ENCODE data around the gene SPATS1. TPM values are rescaled to one million over a fixed set of nuclear protein-coding genes. Genes with fewer than 3 reads are reported as not detected.

The SPATS1 gene
- total and polyA plus RNA-seq, 2 experiments from 2014 or later = not detected

DNA sequence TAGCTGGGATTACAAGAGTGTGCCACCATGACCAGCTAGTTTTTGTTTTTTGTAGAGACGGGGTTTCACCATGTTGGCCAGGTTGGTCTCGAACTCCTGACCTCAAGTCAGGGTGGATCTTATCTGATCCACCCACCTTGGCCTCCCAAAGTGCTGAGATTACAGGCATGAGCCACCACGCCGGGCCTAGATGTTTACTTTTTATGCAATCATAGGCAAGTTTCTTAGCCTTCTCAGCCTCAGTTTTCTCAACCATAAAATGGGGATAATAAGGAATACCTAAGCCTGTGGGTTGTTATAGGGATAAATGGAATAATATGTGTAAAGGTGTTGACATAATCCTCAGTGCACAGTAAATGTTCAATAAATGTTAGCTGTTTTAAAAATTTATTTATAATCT is 9.8 kb downstream of the SPATS1 start:
- no peak for DNase-seq (ENCODE audit: low read depth in 1 of 2, low spot score in 1 of 2)
- Histone ChIP-seq H3K9me3 (ENCODE audit: low read depth) (no peaks in the 10 kb centered on the region), H3K27me3 (no peaks in the 10 kb centered on the region), H3K4me1 (ENCODE audit: low read depth) (no peaks in the 10 kb centered on the region), H3K36me3 (no peaks in the 10 kb centered on the region), H3K27ac (no peak overlapping the region), H3K4me3 (no peak overlapping the region)
- TF ChIP-seq, protein P1, sequence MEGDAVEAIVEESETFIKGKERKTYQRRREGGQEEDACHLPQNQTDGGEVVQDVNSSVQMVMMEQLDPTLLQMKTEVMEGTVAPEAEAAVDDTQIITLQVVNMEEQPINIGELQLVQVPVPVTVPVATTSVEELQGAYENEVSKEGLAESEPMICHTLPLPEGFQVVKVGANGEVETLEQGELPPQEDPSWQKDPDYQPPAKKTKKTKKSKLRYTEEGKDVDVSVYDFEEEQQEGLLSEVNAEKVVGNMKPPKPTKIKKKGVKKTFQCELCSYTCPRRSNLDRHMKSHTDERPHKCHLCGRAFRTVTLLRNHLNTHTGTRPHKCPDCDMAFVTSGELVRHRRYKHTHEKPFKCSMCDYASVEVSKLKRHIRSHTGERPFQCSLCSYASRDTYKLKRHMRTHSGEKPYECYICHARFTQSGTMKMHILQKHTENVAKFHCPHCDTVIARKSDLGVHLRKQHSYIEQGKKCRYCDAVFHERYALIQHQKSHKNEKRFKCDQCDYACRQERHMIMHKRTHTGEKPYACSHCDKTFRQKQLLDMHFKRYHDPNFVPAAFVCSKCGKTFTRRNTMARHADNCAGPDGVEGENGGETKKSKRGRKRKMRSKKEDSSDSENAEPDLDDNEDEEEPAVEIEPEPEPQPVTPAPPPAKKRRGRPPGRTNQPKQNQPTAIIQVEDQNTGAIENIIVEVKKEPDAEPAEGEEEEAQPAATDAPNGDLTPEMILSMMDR (IDR thresholded peaks at IDR 0.05; ENCODE audit: low read depth, low read length) = no peak

DNA sequence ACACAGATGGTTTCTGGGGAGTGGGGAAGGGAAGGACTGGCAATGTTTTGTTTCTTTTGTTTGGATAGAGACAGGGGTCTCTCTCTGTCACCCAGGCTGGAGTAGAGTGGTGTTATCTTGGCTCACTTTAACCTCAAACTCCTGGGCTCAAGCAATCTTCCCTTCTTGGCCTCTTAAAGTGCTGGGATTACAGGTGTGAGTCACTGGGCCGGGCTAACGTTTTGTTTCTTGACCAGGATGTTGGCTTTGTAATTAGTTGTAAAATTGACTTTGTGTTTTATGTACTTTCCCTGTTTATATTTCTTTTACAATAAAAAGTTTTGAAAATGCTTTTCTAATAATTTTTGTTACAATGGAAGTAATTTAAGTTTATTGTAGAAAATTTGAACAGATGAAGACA is 10.9 kb downstream of the SPATS1 start:
- H3K27ac ChIP-seq = no peak overlapping the region
- DNase-seq (ENCODE audit: low read depth in 1 of 2, low spot score in 1 of 2) = no peak
- no peaks in the 10 kb centered on the region for H3K27me3 ChIP-seq
- H3K9me3 ChIP-seq (ENCODE audit: low read depth) = no peaks in the 10 kb centered on the region
- no peak overlapping the region for H3K4me3 ChIP-seq
- TF ChIP-seq, protein P1 (IDR thresholded peaks at IDR 0.05; ENCODE audit: low read depth, low read length) = no peak
- no peaks in the 10 kb centered on the region for H3K36me3 ChIP-seq
- H3K4me1 ChIP-seq (ENCODE audit: low read depth) = no peaks in the 10 kb centered on the region

DNA sequence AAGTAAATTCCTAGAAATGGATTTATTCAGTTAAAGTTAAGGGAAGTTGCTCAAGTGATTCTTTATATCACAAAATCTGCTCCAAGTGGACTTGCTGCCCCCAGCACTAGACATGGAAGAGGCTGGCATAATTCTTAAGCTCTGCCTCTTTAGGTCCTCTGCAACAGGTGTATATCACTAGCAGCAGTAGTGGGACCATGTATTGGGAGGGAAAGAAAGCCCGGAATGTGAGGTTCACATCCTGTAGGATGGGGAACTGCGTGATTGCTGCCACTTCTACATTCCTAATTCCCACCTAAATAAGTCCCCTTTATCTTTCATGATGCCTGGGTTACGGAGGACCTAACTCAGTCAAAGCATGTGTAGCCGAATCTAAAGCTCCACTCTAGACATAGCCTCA is 13.2 kb downstream of the SPATS1 start:
- TF ChIP-seq, protein P1 (IDR thresholded peaks at IDR 0.05; ENCODE audit: low read depth, low read length) = no peak
- no peaks in the 10 kb centered on the region for H3K9me3 ChIP-seq (ENCODE audit: low read depth)
- no peaks in the 10 kb centered on the region for H3K27me3 ChIP-seq
- H3K4me3 ChIP-seq = no peak overlapping the region
- H3K36me3 ChIP-seq = no peaks in the 10 kb centered on the region
- no peak for DNase-seq (ENCODE audit: low read depth in 1 of 2, low spot score in 1 of 2)
- no peaks in the 10 kb centered on the region for H3K4me1 ChIP-seq (ENCODE audit: low read depth)
- no peak overlapping the region for H3K27ac ChIP-seq

DNA sequence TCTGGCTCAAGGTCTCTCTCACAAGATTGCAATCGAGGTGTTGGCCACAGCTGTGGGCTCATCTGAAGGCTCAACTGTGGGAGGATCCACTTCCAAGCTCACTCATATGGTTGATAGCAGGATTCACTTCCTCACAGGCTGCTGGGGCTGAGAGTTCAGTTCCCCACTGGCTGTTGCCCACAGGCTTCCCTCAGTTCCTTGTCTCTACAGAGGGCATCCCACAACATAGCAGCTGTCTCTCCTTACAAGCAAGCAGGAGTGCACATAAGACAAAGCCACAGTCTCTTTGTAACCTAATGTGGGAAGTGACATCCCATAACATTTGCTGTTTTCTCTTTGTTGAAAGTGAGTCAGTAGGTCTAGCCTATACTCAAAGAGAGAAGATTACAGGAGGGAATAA is 14.0 kb downstream of the SPATS1 start:
- H3K4me1 ChIP-seq (ENCODE audit: low read depth) = no peaks in the 10 kb centered on the region
- H3K36me3 ChIP-seq = no peaks in the 10 kb centered on the region
- H3K9me3 ChIP-seq (ENCODE audit: low read depth) = no peaks in the 10 kb centered on the region
- no peak overlapping the region for H3K27ac ChIP-seq
- no peak overlapping the region for H3K4me3 ChIP-seq
- DNase-seq (ENCODE audit: low read depth in 1 of 2, low spot score in 1 of 2) = no peak
- TF ChIP-seq, protein P1 (IDR thresholded peaks at IDR 0.05; ENCODE audit: low read depth, low read length) = no peak
- H3K27me3 ChIP-seq = no peaks in the 10 kb centered on the region

DNA sequence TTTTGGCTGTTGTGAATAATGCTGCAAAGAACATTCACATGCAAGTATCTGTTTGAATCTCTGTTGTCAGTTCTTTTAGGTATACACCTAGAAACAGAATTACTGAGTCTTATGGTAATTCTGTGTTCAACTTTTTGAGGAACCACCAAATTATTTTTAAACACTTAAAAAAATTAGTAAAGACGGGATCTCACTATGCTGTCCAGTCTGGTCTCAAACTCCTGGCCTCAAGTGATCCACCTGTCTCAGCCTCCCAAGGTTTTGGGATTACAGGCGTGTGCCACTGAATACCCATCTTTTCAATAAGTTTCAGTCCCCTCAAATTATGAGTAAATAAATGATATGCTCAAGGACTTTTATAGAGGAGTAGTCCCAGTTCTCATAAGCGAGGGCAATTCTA is 17.5 kb downstream of the SPATS1 start:
- no peak for DNase-seq (ENCODE audit: low read depth in 1 of 2, low spot score in 1 of 2)
- Histone ChIP-seq H3K9me3 (ENCODE audit: low read depth) (no peaks in the 10 kb centered on the region), H3K36me3 (no peaks in the 10 kb centered on the region), H3K4me3 (no peak overlapping the region), H3K27ac (no peak overlapping the region), H3K27me3 (no peaks in the 10 kb centered on the region), H3K4me1 (ENCODE audit: low read depth) (no peaks in the 10 kb centered on the region)
- TF ChIP-seq, protein P1 (IDR thresholded peaks at IDR 0.05; ENCODE audit: low read depth, low read length) = no peak

DNA sequence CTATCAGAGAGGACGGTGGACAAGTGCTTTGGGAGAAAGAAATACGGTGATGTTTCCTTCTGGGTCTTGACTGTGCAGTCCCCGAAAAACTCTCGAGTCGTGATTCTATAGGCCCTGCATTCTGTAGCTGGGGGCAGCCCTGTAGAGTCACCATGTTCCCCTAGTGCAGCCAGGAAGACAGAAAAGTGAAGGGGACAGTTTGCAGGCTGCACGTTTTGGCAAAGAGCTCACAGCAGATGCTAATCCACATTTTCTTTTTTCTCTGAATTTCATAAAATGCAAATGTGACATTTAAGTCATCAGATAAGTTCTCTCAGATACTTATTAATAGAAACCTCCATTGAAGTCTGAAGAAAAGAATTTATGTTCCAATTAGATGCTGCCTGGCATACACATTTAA is 19.5 kb downstream of the SPATS1 start:
- Histone ChIP-seq H3K9me3 (ENCODE audit: low read depth) (no peaks in the 10 kb centered on the region), H3K27ac (no peak overlapping the region)

More for the DNA sequence above, 19.5 kb downstream of the SPATS1 start:
- Histone ChIP-seq H3K36me3 (no peaks in the 10 kb centered on the region), H3K27me3 (no peaks in the 10 kb centered on the region), H3K4me1 (ENCODE audit: low read depth) (no peaks in the 10 kb centered on the region), H3K4me3 (no peak overlapping the region)
- DNase-seq (ENCODE audit: low read depth in 1 of 2, low spot score in 1 of 2) = no peak
- TF ChIP-seq, protein P1 (IDR thresholded peaks at IDR 0.05; ENCODE audit: low read depth, low read length) = no peak

All from cardiac muscle cell (in vitro differentiated cells and primary cell).